GM18909 (cell line): ENCODE data around the gene PROSER1.
"Not testable (repeated sequence)": the region's sequence is repeated elsewhere in the genome, so short reads cannot be mapped to it uniquely, and the experiment has no call there.

Source experiments
- ATAC-seq: cut with Tn5 transposase; IDR thresholded peaks from one replicate; pipeline ENCODE4 v1.9.1; 2021; ENCODE audit warnings: mild to moderate bottlenecking; ENCODE audit not compliant: unreplicated experiment, poor library complexity

Gene PROSER1

DNA sequence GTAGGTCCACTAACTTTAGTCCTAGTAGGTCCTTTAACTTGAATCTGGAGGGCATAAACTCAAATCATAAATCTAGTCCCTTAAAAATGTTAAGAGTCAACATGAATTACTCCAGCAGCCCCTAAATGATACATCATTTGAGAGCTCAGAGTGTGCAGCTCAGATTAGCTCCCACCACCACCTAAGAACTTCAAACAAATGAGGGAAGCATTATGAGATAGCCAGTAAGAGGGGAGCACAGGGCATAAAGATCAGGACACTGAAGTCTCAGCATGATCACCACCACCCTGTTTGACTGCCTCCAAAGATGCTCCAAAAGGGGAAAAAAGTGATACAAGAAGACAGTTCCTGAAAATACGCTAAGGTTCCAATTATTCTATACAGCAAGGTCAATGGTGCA lies 5.7 kb downstream of the PROSER1 start:
- no peak for ATAC-seq

DNA sequence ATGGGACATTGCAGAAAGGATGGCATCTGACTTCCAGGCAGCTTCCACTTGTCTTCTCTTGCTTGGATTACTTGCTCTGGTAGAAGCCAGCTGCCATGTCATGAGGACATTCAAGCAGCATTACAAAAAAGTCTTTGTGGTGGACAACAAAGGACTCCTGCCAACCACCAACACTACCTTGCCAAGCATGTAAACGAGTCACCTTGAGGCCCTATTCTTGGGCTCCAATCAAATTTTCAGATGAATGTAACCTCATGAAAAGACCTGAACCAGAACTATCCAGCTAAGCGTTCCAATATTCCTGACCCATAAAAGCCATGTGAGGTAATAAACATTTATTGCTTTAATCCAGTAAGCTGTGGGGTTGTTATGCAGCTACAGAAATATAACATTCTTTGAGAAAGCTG lies 12.5 kb downstream of the PROSER1 start:
- ATAC-seq: no peak

DNA sequence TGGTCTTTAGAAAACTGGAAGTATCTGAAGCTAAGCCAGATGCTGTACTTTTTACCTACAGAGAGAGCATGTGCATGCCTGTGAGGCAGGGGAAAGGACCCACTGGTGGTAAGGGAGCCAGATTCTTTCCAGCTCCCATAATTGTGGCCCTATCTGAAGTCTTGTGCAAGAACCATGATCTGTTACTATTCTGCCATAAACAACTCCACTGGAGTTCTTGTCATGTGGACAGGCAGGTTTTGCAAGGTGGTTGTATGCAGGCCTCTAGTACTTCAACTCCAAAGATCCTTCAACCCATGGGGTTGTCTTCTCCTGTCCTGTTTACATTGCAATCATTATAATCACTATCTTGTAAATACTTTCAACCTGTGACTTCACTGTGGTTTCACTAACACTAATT lies 14.1 kb downstream of the PROSER1 start:
- ATAC-seq: no peak

DNA sequence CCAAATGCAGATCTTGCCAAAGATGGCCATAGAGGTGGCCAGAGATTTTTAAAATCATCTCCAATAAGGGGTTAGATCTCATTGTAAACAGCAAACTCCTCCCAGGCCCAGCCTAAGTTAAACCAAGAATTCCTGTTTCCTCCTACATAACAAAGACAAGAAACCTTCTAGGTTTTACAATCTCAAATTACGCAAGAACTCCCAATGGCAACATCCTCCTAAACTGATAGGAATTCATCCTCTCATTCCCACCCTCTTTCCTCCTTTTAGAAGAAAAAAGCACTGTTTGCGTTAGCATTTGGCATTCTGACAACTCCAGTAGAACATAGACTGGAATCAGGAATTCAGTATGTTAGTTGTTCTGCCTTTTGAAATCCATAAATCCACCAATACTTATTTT lies 14.6 kb downstream of the PROSER1 start:
- no peak for ATAC-seq

DNA sequence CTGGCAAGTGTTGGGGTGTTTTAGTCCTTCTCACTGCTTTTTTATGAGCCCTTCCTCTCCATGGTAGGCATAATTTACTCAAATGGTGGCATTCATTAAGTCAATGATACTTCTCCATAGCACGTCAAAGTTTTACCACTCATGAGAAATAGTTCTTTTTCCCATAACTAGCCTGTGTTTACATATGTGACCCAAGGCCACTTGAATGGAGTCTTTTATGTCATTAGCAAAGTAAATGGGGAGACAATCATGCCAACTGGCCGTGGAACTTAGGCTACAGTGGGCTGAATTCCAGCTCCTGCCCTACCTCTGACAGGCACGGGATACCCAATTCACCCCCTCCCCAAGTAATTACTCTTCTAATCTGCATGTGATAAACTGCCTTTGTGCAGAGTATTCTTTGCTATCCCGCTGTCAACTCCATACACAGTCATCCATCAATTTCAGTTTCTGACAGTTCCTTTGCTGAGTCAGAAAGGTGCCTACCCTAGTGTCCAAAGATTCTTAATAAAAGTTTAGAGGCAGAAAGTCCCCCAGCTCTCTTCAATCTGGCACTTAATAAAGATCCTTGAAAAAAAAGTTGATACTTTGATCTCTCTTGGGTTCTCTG lies 16.9 kb downstream of the PROSER1 start:
- no peak for ATAC-seq

DNA sequence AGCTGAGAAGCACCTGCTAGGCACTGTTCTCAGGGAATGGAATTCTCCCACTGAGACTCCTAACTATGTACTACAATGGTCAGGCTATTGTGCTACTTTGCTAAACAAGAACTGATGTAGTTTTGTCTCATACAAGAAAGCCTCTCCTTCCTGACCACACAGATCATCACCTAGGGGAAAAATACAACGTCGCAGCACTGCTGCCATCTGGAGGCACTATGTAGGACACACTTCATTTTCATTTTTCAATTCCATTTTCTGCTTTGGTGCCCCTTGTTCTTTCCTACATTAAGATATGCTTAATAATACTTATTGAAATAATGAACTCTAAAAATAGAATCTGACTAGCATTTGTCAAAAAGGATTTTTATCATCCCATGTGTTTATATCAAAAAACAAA lies 21.1 kb downstream of the PROSER1 start:
- ATAC-seq: peak; percentile 78

DNA sequence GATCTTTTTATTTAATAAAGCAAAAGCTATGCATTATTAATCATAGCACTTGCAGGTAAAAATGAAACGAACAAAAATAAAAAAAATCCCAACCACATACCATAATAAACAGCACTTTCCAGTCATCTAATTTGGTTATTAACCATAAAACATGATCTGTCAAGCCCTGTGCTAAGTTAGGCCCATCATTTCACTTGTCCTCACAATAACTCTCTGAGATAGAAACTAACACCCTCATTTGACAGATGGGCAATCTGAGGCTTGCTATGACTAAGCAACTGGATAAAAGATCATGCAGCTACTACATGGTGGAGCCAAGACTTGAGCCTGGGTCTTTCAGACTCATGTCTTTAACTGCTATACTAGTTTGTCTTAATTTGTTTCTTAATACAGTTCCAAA lies 21.8 kb downstream of the PROSER1 start:
- peak; percentile 82 for ATAC-seq

DNA sequence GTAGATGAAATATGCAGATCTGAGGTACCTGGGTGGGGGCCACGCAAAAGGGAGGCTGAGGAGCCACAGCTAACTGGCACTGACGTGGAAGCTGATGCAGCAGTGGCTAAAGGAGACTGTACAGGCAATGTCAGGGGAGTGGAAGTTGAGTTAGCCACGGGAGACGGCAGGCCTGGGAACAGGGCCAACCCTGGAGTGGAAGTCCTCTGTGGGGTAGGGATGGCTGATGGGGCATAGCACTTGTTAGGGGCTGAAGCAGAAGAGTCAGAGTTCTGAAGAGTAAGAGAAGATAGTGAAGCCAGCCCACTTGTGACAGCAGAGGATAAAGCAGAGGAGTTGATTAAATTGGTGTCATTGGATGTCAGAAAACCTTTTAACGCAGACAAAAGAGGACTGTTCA lies 24.4 kb downstream of the PROSER1 start:
- ATAC-seq: no peak

DNA sequence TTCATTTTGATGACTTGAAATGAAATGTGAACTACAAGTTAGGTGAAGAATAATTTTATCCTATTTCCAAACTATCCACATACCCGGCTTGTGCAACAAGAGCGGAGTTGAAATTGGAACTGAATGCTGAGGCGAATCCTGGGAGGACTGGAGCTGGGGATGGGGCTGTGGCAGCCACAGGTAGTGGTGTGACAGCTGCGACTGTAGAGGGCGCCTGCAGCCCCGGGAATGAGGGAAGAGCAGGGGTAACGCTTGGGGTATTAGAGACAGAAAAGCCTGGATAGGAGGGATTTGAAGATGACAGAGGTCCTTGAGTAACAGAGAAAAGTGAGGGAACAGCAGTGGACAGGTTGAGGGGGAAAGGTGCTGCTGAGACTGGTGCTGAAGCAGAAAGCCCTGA lies 25.3 kb downstream of the PROSER1 start:
- ATAC-seq: no peak

DNA sequence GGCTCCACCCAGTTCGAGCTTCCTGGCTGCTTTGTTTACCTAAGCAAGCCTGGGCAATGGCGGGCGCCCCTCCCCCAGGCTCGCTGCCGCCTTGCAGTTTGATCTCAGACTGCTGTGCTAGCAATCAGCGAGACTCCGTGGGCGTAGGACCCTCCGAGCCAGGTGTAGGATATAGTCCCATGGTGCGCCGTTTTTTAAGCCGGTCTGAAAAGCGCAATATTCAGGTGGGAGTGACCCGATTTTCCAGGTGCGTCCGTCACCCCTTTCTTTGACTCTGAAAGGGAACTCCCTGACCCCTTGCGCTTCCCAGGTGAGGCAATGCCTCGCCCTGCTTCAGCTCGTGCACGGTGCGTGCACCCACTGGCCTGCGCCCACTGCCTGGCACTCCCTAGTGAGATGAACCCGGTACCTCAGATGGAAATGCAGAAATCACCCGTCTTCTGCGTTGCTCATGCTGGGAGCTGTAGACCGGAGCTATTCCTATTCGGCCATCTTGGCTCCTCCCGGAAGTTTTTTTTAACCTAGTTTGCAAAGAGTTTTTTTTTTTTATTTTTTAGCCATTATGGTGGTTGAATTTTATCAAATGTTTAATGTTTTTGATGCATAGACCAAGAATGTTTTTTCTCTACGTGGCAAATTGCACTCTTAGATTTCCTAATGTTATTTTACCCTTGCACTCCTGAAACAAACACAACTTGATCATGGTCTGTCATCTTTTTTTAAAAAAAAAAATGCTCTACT lies 31.3 kb downstream of the PROSER1 start:
- ATAC-seq: not testable (repeated sequence)

DNA sequence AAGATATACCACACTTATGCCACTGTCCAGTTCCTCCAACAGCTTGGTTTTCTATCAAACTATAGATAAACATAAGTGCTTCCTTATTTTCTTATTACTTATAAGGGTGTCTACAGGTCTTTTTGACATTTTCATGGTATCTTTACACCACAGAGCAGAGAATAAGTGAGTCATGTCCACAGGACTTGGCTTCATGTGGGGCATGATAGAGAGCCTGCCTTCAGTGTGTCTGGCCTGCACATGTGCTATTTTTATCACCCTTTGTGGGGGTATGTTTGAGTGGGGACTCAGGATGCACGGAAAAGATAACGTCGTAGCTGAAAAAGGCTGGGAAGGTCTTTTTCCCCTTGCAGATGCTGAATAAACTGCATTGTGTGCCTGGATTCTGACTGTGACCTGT lies 39.1 kb downstream of the PROSER1 start:
- ATAC-seq: no peak

DNA sequence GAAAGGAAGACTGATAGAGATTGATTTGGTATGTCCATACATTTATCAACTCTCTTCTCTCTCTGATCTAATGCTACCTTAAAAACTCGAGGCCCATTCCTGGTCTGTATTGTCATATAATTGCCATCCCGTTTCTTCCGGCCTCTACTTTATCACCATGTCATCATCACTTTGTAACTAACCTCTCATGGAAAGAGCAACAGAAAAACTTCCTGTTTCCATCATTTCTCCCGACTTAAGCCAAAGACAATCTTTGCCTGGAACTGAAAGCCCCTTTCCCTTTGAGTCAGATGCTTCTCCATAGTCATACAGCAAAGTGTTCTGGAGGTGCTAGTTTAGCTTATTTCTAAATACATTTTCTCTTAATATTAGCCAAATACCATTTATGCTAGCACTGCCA lies 44.5 kb downstream of the PROSER1 start:
- no peak for ATAC-seq

DNA sequence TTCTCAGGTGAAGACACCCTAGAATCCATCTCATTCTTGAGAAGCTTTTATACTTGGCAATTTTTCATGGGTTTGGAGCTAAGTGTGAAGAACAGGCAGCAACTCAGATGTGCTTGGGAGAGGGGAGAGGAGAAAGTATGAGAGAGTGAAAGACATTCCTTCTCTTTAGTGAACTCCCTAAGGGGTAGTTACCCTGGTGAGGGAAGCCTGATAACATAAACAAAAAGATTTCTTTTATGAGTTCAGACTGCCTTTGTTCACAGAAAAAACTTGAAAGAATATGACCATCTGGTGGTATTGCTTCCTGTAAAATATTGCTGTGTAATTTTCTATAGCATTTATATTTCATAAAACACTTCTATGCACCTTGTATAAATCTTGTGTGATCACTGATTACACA lies 47.2 kb downstream of the PROSER1 start, which contains the start of gene STOML3:
Gene STOML3 (minus strand): TSS at position 139 of the 400 bp plus-strand sequence. CDS start 110 bp downstream, at position 29.
- ATAC-seq: no peak

DNA sequence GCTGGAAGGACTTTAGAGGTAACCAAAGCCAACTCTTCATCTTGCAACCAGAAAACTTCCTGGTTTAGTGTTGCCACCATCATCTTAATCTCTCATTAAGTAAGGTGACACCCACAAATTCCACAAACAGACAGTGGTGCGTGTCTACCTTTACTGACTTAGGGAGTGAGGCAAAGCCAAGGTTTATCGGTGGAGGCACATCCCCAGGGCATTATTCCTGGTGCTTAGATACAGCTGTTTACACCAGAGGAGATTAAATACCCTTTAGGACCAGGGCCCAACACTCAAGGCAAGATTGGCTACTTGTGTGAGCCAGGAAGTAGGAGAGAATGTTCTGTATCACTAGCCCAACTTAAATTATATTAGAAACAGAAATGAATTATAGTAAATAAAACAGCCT lies 56.8 kb downstream of the PROSER1 start:
- no peak for ATAC-seq

DNA sequence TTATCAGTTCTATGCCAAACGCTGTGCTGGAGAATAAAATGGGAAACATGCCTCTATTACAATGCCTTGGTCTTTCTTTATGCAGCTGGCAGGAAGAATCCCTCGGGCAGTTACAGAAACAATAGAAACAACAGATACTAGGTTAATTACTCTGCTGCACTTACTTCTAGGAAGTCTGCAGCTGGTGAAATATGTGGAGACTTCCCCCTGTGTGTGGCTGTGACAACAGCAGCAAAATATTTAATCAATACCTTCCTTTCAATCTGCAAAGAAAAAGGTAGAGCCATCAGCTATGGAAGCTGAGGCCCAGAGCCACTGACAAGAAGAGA lies 57.2 kb downstream of the PROSER1 start:
- ATAC-seq: no peak

DNA sequence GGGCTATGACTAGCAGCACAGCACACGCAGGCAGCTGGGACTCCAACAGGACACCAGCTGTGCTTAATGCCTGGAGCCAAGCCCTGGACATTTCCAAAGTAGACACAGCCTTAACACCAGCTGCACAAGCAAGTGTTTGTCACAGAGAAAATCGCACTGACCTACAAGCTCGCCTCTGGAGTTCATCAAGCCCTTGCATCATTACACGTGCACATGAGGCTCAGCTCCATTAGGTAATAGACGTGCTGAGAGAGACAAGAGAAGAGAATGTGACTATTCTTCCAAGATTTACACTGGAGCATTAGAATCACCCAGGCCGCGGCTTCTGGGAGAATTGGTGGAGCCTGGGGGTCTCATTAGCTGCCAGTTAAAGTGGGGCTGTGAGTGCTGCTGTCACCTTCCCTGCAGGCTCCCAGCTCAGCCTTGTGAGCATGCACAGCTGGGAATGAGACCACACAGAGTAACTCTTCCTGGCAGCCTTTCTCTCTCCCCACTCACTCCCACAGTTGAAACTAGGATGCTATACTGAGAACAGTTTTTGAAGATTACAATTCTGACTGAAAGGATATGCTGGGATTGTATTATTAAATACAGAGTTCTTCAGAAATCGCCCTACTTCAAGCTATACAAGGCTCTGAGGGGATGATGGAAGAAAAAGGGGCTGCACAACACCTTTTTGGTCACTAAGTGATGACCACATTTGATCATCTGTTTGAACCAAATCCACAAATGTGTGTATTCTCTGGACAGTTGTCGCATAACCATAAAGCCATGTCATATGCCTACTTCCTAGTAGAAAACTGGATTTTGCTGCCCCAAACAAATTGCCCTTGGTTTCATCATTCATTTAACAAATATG lies 57.8 kb downstream of the PROSER1 start:
- ATAC-seq: no peak

DNA sequence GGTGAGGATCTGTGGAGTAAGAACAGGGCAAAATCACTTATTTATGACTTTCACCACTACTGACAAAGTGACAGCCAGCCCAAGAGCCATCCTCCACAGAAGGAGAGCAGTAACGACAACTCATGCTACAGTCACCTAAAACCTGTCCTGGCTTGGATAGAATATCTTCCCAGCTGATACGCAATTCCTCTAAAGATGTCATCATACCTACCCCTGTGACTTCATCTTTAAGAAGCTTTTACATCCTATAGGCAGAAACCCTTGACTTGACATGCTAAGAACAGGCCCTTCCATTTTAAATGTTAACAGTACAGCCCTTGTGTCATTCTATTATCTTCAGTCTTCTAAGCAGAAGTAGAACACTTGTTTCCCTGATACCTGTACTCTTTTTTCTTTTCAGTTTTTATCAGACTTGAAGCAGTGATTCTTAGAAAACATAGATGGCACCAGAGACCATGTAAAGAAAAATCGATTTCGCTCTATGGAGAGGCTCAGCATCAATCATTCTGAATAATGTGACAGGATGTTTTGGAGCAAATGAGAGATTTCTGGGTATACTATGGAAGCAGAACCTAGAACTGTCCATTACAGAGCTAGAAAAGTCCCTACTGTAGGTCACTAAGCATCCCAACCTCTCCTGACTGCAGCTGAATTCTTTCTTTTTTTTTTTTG lies 67.4 kb downstream of the PROSER1 start:
- no peak for ATAC-seq

DNA sequence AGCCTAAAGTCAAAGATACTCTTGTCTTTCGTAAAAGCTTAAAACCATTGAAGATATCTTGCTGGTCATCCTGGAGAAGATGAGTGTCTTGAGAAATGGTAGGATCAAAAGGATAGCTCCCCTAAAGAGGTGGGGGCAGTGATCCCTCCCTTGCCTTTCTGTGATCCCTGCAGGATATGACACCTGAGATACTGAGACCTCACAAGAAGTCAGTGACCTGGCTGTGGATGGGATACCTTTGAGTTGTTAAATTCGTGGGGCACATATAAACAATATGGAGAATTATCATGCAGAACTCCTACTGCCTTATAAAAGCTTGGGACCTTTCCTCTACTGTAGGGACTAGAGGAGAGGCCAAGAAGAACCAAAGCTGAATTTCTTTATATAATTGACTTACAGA lies 68.7 kb downstream of the PROSER1 start:
- ATAC-seq: no peak

DNA sequence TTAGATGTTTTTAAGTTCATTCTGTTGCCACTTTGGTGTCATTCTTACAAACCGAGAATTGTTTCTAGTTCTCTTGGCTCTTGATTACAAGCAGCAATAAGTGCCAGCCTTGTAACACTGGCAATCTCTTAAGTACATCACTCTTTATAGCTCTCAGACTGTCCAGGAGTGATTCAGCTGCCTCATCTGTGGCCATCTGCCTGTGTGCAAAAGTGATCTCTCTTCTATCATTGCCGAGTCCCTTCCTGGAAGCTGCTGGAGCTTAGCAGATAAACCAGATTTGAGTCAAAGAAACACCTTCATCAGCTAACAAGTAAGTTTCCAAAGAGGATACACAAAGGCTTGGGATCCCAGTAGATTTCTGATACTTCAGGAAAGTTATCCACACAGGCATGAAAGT lies 70.4 kb downstream of the PROSER1 start:
- ATAC-seq: no peak

DNA sequence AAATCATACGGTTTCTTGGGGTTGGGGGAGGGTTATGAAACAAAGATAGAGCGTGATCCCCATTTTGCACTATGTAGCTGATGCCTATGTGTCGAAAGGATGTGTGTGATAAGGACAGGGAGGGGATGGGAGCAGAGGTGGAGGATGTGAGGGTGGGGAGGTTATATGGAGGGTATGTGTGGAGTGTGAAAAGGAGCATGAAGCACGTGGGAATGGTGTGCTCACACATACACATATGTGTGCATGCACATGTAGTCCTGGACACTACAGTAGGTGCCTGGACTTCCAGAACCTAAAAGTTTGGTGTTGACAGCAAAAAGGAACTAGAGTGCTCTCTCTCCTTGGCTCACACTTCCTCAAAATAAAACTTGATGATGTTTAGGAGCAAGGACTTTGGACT lies 72.6 kb downstream of the PROSER1 start:
- no peak for ATAC-seq

DNA sequence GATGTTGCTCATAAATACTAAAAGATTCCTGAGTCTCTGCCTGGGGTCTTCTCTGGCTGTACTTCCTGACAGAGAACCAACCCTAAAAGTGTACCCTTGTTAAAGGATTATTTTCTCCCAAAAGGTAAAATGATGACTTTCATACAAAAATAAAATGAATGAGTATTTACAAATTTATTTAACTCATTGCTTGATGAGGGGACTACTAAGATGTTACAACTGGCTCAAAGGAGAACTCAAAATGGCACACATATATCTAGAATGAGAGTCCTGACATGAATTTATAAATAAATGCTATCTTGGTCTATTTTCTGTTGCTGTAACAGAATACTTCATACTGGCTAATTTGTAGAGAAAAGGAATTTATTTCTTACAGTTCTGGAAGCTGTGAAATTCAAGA lies 77.7 kb downstream of the PROSER1 start:
- ATAC-seq: no peak
